Adrenal gland (tissue), 12 donors: Measurements from ENCODE around the gene CCDC122. TPM values are rescaled to one million over a fixed set of nuclear protein-coding genes. Genes with fewer than 3 reads are reported as not detected.

Experiments
- DNase-seq, 7 donors: peaks; one replicate each; pipeline ENCODE4 v3.0.0-alpha.2; 2019 to 2020
- H3K27ac ChIP-seq, 5 donors: fragments of 200-600 bp; sonication (generic) in 4 of 5; 1 replicate in 3 of 5; 2 replicates in 2 of 5; pipeline versions ENCODE4 v1.5.1 to v1.8.0; 2016 to 2020; ENCODE audit warnings: mild to moderate bottlenecking in 1 of 5
- H3K27me3 ChIP-seq: fragments of 200-600 bp; 2 replicates; pipeline ENCODE4 v1.8.0; 2021
- H3K36me3 ChIP-seq, 2 donors: fragments of 200-600 bp; replicated peaks in 1 of 2; 1 replicate in 1 of 2; 2 replicates in 1 of 2; pipeline versions ENCODE4 v1.5.1 to v1.8.0; 2018 to 2022
- H3K4me1 ChIP-seq, 2 donors: fragments of 200-600 bp; replicated peaks in 1 of 2; 1 replicate in 1 of 2; 2 replicates in 1 of 2; pipeline versions ENCODE4 v1.5.1 to v1.8.0; 2018 to 2021
- H3K4me3 ChIP-seq, 4 donors: fragments of 200-600 bp; sonication (generic) in 3 of 4; one replicate each; pipeline ENCODE4 v1.5.1; 2016 to 2018
- H3K9me3 ChIP-seq, 3 donors: fragments of 200-600 bp; sonication (generic) in 1 of 3; replicated peaks in 1 of 3; 1 replicate in 2 of 3; 2 replicates in 1 of 3; pipeline versions ENCODE4 v1.5.1 to v1.8.0; 2016 to 2021
- CTCF ChIP-seq, 6 experiments: fragments of 450-650 bp in 4 of 6; fragments of 200-600 bp in 2 of 6; sonication (generic) in 1 of 6; IDR thresholded peaks; 1 replicate in 5 of 6; 2 replicates in 1 of 6; pipeline versions ENCODE4 v1.5.1 to v1.8.0; 2016 to 2021; ENCODE audit warnings: antibody characterized with exemption in 6 of 6, mild to moderate bottlenecking in 2 of 6, moderate library complexity in 1 of 6
- POLR2A ChIP-seq, 2 donors: fragments of 450-650 bp; IDR thresholded peaks; one replicate each; pipeline ENCODE4 v1.6.1; 2017; ENCODE audit warnings: antibody characterized with exemption in 2 of 2, mild to moderate bottlenecking in 2 of 2, moderate library complexity in 1 of 2
- WGBS, 4 donors: extraction: QIAGEN DNeasy Blood & Tissue Kit in 2 of 4; methylation state at CpG; one replicate each; pipeline versions ENCODE4 v1.1.5 to v1.1.7; 2013 to 2017; 5-methylcytosine and 5-hydroxymethylcytosine counted together
- intact Hi-C, 2 donors: fragments of 100-400 bp; cut with DNase I; formaldehyde crosslinking; loops; one replicate each; pipeline versions ENCODE4 v1.14.1 to v1.15.0; 2022 to 2023
- polyA plus RNA-seq, 3 donors: library from polyadenylated mRNA; stranded (reverse); fragments of 200-250 nt in 2 of 3; fragments of 350-450 nt in 1 of 3; fragmentation: Illumina TruSeq in 1 of 3; extraction: RNeasy Lipid Tissue Mini Kit (QIAGEN cat#74804) in 1 of 3; gene quantifications; one replicate each; pipeline ENCODE4 v1.2.3, GENCODE V29; 2013 to 2014
- small RNA-seq, 2 donors: library from RNA; depleted of rRNA; stranded (forward); fragments of <200 nt; gene quantifications; one replicate each; pipeline ENCODE3, GENCODE V24; 2016
- total RNA-seq, 9 donors: library from RNA; depleted of rRNA in 4 of 9; stranded (reverse); fragments of >200 nt in 4 of 9; fragments of 120-200 nt in 1 of 9; fragmentation: NEBNext Ultra II Directional in 1 of 9; extraction: Animal tissue kit (Norgen Biotek cat#: 25700) in 1 of 9; gene quantifications; one replicate each; pipeline versions ENCODE4 v1.1.0 to v1.2.4, GENCODE V29; 2013 to 2023
- donor health status: healthy with polysubstance abuse.
- donor health status: Bipolar disorder and iron deficiency.
- donor health status: DM: yes; HTN: yes; CAD: no.
- donor health status: DM: no; HTN: no; CAD: no.
- donor health status: DM: no; HTN: no; CAD: no.
- donor health status: DM: yes; HTN: yes; CAD: no.

Gene CCDC122
- total and polyA plus RNA-seq, 12 donors: 0.79 to 16.8 (median 6.6) TPM

DNA sequence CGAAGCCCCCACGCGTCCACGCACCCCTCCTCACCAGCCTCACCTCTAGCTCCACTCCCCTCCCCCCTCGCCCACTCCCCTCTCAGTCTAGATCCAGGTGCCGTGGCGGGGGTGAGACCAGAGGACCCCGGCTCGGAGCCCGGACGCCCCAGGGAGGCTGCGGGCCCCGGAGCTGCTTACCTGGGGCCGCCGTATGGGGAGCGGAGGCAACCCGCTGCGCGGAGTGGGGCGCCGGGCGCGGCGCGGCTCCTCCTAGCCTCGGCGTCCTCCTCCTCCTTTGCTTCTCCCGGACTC lies 93.1 kb downstream of the CCDC122 start:
- H3K27me3 ChIP-seq: peaks cover 6% of the 10 kb centered on the region
- 0 to 1% (median 0%) methylated on average over 4 to 28 of the region's 28 CpGs for WGBS, 4 donors

More for the DNA sequence above, 93.1 kb downstream of the CCDC122 start:
- Histone ChIP-seq H3K36me3 (no peaks in the 10 kb centered on the region), H3K27ac (peak overlapping the region in 2 of 5 donors; percentile 51 to 58), H3K9me3 (no peaks in the 10 kb centered on the region), H3K4me3 (peak overlapping the region in 3 of 4 donors; percentile 45 to 67 (median 61)), H3K4me1 (peaks cover 14 to 26% of the 10 kb centered on the region in 2 donors)
- TF ChIP-seq POLR2A (IDR thresholded peaks at IDR 0.05) (no peak), CTCF (IDR thresholded peaks at IDR 0.05) (no peak)
- intact Hi-C loops: no loop called here
- peak in 2 of 7 donors; percentile 22 to 27 for DNase-seq

Small RNA genes lying within 50 kb of the gene (small RNA-seq; reads per million reads assigned to genes)
- 0 reads per million in 2 donors for gene AL162713.1

Other genes with a start within 250 kb of the CCDC122 start
- gene ENOX1, start 92.8 kb downstream of the CCDC122 start, total RNA-seq: 1 to 10 TPM in 7 of 9 donors, under 1 TPM in 2; 0.25 to 5.8 (median 1.8) TPM
- 1 to 10 TPM in 2 of 3 donors, under 1 TPM in 1; 0.81 to 1.6 (median 1.5) TPM for gene ENOX1, start 92.8 kb downstream of the CCDC122 start, polyA plus RNA-seq
- 10 to 100 TPM in 6 of 9 donors, 1 to 10 TPM in 3; 3.1 to 21.6 (median 12.8) TPM for gene LACC1, start 164 bp upstream of the CCDC122 start, total RNA-seq
- gene LACC1, start 164 bp upstream of the CCDC122 start, polyA plus RNA-seq: 1 to 10 TPM; 4.2 to 9.9 (median 7.6) TPM